Femur (tissue), 1 donor: Measurements from ENCODE around the gene HOXA4.

Source experiments
- DNase-seq: peaks from one replicate; pipeline ENCODE4 v3.0.0-alpha.2; 2017

The HOXA4 gene

DNA sequence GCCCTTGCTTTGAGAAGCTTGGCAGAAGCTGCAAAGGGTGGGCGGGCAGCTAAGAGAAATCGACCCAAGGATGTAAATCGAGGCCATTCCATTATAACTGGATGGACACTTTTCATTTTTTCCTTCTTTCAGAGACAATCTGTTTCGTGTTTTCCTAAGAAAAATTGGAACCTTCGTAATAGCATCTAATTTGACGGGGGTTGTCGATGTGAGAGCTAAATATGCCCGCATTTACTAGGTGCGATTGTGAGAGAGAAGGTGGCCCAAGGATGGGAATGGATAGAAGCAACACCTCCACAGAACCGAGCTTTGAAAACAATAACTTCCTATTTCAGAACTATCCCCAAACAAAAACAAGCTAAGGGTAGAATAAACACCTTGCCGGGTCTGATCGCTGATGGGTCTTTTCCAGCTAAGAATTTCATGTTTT, 848 bp upstream of the HOXA4 start:
- no peak for DNase-seq

DNA sequence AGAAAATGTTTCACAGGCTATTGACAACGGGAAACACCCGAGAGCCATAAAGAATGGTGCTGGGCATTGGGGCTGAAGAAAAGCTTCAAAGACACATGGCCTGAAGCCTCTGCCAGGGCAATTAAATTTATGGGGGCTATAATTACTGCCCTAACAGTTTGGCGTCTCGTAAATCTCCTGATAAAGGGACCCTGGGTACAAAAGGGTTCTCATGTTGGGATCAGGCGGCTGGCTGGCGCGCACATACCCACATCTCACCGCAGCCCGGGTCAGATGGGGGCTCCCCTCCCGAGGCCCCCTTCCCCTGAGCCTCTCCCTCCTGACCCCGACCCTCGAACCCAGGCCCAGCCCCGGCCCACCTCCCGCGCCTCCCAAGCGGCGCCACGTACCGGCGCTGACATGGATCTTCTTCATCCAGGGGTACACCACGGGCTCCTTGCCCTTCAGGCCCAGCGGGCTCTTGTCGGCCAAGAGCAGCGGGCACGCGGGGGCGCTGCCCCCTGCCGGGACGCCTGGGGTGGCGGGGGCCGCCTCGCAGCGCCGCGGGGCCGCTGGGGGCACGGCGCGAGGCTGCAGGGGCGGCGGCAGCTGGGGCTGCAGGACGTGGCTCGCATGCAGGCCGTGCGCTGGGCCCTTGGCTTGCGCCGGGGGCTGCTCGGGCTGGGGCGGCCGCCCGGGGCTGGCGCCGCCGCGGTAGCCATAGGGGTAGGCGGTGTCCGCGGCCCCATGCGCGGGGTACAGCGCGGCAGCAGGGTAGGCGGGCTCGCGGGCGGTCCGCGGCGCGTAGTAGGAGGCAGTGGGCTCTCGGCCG, 623 bp downstream of the HOXA4 start:
- peak; percentile 51 for DNase-seq

GRCh38 chr7:27128776-27129728, 1.5 kb downstream of the HOXA4 start:
- no peak for DNase-seq

- DNase-seq, result peak; percentile 74
Measured at GRCh38 chr7:27128034-27128433, 2.5 kb downstream of the HOXA4 start.

DNA sequence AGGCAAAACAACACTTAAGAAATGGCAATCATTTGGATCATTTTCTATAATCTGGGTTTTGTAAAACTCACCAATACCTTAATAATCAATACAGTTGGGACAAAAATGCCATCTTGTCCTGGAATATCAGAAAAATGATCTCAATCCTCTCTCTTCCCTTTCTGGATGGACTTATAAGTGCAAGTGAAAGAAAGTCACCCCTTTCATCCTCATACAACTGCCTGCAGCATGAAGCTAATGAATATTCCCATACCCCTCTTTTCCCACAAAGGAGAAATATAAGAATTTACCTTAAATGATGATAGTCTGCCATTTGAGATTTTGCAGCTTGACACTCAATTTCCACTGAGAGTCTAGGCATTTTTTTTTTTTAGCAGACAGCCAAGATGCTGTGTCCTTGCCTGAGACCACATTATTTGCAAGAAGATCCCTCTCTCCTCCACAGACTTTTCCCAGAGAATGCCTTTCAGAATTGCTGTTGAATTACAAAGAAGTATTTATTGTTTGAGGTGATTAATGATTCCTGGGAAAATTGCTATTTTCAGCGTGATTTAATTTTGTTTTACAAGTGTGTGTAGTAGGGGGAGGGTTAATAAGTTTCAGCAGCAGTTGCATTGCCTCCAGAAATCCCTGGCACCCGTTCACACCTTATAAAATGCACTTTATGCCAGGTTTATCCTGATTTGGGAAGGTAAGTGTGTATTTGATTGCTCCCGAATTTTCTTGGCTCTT, 3.8 kb downstream of the HOXA4 start:
- no peak for DNase-seq

DNA sequence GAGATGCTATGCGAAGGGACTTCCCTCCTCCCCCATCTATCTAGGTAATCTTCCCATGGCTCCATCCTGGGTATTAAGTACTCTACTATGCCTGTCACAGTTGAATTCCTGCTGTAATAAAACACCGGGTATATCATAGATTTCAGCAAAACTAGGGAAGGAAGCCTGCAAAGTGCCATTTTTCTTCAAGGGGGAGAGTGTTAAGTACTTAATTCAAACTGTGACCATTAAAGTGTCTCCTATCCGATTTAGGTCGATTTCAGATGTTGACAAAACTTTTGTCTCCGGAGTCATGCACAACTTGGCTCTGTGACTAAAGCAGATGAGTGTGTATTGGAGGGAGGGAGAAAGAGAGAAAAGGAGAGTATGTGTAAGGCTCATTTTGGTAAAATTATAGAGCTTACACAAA, 4.6 kb downstream of the HOXA4 start:
- DNase-seq, result no peak

GRCh38 chr7:27124902-27125689, 5.5 kb downstream of the HOXA4 start:
- DNase-seq, result no peak

GRCh38 chr7:27124096-27124901, 6.3 kb downstream of the HOXA4 start:
- DNase-seq, result no peak

GRCh38 chr7:27123477-27124053, 7.0 kb downstream of the HOXA4 start:
- DNase-seq, result no peak

DNA sequence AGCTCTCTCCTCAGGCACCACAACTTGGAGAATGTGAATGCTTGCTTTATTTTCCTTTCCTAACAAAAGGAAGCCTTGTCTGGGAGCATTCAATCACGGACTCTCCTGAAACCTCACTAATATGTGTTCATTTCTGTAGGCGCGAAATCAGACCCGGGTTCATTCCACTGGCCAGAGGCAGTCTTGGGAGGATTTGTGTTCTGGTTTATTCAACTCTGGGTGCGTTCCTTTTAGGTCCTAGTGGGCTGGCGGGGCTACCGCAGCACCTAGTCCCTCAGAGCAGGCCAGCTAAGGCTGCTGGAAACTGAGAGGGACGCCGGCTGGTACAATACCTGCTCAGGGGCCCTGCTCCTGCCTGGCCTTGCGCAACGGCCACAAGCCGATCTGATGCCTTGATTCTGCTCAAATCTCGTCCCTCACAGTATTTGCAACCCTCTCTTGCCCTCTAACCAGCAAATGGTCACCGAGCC, 7.5 kb downstream of the HOXA4 start:
- DNase-seq, result peak; percentile 30

GRCh38 chr7:27122077-27122910, 8.3 kb downstream of the HOXA4 start:
- DNase-seq, result peak; percentile 21

DNA sequence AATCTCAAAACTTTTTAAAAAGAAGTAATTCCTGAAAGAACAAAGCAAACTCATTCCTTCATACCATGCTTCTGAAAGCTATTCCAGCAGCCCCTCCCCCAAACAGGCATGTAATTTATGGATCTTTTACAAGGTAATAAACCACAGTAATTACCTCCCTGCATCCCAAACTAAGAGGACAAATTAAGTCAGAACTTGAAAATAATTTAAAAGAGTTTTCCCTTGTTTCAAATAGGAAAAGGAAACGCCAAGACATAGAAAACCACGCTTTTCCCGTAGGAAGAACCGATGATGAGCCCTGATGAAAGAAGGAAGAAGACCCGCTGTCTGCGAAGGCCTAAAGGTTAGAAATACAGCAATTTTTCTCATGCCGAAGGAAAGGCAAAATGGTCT, 8.9 kb downstream of the HOXA4 start:
- DNase-seq, result no peak

DNA sequence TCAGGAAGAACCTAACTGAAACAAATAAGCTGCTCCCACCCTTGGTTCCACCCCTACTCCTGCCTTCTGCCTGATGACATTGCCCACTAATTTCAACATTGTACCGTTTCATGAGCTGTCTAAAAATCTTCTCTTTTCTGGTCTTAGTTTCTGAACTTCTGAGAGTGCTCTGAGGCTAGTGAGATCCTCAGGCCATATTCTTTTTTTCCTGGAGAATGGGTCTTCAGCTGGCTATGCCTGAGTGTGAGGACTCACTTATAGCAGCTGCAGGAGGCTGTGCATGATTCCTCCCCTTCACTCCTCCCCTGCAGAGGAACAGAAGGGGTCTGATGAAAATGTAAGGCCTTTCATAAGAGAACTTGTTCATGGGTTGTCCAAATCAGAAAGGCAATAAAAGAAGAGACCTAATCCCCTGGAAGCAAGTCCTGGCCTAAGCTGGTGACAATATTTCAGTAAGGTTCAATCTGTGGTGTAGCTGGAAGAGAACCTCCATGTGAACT, 11.1 kb downstream of the HOXA4 start:
- no peak for DNase-seq

DNA sequence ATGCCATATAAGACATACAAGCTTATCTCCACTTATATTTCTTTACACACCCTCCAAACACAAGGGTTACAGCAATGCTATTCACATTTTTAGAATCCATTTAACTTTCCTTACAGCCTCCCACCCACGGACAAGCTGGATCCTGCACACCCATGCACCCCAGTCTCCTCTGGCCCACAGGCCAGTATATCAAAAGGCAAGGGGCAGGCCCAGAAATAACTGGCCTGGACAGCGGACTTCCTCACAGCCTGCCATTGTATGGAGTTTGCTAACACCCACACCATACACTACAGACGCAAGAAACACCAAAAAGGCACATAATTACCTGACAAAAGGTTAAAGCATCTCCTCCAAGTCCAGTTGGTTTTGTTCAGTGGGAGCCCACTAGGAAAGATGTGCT, 12.0 kb downstream of the HOXA4 start:
- no peak for DNase-seq

DNA sequence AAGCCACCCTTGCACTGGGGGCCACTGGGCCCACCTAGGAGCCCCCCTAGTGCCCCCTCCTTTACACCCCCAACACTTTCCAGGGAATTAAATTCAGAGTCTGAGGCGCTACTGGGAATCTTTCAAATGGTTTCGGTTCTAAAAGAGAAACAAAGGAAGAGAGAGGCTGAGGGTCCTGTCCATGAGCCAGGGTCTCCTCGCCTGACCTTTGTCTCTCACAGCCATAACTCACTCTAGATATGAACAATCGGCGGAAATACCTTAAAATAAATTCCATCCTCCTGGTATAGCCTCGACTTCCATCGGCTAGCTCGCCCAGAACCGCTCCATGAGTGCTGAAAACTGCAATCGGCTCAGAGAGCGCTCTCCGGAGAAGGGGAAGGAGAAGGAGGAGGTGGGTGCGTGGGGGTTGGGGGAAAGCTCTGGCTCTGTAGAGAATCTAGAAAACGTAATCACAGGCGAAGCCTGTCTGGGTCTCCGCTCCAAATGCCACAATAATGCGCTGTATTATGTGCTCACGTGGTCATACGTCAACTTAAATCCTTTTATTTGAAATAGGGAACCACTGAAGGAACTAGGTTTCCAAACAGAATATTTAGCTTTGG, 12.6 kb downstream of the HOXA4 start:
- DNase-seq, result no peak

DNA sequence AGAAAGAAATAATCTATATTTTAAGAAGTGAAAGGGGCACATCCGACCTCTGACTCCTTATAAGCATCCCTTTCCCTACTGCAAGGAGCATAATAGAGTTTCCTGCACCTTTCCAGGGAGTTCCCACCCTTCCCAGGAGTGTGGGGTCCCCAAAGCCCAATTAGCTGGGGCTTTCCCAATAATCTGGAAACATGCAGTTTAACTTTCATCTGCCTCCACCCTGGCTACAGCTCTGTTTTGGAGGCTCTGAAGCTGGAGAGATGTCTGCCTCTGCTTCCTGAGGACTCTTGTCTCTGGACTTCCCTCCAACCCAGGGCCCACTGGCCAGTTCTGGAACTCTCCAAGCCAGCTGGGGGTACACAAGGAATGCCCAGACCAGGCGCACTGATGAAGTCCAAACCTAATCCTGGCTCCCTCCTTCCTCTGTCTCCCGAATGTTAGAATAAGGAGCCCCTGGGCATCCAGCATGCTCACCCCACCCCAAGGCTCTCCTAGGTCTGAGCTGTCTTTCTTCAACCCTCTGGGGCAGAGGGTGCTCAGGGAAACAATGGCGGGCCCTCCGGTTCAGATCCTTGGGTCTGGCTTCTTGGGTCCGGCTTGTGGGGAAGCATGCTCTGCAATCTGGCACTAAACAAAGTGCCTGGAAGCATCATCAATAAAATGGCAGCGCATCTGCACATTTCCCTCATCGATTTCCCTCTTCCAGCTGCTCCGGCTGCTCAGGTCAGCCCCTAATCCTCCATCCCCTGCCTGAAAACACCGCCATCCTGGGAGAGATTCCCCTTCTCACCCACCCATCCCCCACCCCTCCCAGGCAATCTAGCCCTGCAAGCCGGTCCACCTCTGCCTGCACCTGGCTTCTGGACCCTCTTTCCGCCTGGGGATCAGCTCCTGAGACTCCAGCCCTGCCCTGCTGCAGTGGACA, 13.3 kb downstream of the HOXA4 start:
- no peak for DNase-seq

- DNase-seq, result no peak
Measured at GRCh38 chr7:27116031-27116961, 14.3 kb downstream of the HOXA4 start.
